ENCODE results near the gene POLR2F. TPM values are rescaled to one million over a fixed set of nuclear protein-coding genes. Genes with fewer than 3 reads are reported as not detected.

POLR2F gene
- total RNA-seq, 1 donor from 2014 or later = 24.7 TPM

DNA sequence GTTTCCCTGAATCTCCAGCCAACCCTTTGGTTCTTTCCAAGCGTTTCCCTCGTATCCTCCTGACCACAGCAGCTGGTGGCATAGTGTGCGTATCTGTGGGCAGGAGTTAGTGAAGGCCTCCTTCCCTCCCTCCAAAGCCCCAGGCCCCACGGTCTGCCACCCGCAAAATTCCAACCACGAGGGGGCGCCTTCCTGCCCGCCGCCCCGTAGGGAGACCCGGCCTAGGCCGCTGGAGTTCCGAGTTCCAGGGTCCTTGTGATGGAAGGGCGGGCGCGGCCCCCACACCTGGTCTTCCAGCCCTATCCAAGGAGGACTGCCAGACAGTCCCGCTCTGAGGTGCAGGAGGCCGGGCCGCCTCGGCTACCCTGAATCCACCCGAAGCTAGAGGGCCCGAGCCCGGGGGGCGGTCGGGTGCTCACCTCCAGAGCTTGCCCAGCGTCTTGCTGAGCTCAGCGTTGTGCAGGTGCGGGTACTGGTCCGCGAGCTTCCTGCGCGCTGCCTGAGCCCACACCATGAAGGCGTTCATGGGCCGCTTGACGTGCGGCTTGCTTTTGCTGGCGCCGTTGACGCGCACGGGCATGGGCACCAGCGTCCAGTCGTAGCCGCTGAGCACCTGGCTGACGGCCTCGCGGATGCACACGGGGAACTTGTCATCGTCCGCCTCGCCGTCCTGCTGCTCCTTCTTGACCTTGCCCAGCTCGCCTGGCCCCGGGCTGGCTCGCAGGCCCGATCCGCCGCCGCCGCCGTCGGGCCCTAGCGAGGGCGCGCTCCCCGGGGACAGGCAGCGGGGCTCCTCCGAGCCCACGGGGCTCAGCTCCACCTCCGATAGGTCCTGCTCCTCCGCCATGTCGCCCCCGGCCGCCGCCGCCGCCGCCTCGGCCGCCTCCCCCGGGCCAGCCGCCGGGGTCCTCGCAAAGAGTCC, 29.7 kb downstream of the POLR2F start:
- DNase-seq = no peak

DNA sequence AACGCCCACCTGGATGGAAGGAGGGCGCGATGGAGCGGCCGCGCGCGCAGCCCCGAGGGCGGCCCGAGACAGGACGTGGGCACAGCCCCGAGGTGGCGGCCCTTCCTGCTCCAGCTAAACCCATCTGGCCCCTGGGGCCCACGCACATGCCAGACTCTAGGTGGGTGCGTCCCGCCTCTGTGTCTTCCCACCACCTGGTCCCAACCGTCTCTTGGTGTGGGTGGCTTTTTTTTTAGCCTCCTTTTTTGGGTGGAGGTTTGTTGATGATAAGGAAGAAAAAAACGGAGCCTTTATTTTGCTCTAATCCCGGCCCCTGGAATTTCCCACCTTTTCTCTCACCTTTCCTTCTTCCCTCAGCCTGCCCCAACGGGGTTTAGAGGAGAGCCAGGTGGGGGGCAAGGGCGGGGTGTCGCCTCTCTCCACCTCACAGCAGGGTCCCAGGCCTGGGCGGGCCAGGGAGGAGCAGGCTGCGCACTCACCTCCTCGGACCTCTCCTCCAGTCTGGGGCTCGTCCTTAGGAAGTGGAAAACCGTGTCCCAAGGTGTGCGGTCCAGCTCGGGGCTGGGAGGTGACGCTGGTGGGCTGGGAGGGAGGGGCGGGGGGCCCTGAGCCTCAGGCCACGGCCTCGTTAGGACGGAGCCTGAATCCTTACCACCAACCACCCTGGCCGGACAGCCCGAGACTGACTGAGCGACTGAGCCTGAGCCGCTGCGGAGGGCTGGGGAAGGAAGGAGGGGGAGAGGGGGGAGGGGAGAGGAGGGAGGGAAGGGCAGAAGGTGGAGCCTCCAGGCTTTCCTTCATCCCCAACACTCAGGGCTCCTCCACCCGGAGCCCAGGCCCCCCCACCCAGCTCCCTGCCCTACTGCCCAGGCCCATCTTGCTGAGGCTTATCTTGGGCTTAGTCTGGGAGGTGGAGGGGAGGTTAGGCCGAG, 30.6 kb downstream of the POLR2F start, which contains the start of gene SOX10:
SOX10 (minus strand) TSS at position 696 of the 932 bp plus-strand sequence. CDS start 771 bp downstream, outside the sequence.
- DNase-seq = no peak

DNA sequence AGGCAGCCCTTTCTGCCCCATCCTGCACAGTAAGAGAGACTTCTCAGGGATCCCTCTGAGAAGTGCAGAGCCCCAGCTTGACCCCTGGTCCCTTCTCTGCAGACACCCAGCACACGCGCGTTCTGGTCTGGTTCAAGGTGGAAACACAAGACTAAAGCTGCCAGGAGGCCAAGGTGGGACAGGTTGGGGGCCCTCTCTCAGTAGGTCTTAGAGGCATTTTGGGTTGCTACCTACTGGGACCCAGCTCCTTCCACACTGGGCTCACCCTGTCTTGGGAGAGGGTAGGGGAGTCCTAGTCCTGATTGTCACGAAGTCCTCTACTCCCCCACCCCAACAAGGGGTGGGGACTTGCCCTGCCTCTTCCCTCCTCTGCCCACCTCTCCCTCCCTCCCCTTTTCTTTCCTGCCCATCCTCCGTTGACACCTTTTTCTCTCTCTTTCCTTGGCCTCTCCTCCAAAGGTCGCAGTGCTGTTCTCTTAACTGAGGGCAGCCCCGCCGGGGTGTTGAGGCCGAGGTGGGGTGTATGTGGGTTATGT, 31.6 kb downstream of the POLR2F start:
- no peak for DNase-seq

DNA sequence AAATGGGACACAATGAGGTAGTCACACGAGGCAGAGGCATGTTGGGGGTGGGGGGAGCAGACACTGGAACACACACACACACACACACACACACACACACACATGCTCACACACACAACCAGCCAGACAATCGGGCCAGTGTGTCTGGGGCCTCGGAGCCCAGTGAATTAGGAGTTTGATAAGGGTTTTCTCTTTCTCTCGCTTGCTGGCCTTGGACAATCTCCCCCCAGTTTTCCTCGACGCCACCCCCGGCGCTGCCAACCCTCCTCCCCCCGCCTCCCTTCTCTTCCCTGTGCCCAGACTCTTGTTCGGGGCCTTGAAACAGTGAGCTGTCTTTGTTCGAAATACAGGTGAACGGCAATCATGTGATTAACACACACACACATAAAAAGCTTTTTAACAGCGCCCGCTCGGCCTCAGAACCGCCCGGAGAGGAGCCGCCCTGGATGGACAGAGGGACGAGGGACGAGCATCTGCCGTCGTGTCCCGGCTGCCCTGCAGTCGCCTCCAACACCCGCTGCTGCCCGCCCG, 32.3 kb downstream of the POLR2F start:
- DNase-seq = no peak

DNA sequence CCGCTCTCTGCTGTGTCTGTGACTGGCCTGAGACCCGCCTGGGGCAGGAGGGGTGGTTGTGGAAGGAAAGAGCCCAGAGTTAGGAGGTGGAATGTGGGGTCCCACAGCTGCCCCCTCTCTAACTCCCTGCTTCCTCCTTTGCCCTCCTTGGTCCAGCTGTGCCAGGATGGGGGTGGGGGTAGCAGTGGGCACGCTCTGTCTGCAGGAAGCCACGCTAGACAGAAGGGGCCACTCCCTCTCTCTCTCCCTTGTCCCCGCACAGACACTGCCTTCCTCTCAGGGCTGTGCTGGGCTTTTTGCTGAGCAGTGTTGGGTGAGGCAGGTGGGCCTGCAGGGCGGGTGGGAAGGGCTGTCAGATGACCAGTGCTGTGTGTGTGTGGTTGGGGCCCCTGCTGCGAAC, 32.9 kb downstream of the POLR2F start:
- no peak for DNase-seq

DNA sequence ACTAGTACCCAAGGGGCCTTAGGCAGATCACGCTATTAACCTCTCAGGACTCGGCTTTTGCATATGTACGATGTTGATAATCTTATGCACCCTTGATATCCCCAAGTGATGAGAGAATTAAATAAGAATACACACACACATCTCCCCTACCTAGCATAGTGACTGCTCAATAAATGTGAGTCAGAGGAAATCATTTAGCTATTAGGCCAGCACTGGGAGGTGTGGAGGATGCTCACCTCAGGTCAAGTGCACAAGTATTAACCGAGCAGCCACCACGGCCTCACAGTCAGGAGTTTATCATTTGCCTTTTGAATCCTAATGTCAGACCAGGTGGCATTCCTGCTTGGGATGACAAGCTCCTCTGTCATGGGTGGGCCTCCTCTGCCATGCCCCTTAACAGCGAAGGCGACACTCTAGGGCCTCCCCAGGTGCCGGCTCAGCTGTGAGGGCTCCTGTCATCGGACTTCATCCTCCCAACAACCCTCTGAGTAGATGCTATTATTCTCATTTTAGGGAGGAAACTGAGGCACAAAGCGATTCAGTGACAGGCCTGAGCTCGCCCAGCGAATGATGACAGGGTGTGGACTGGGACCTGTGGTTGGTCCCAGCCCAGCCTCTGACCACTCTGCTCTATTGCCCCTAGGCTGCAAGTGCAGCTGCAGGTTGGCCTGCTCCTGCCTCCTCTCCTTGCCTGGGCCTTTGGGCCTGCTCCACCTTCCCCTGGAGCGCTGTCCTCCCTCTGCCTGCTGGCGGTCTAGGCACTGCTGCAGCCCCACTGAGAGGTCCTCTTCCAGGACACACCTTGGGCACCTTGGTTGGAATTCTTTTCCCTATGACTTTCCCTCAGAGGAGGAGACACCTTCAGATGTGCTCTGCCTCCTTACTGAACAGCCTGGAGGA, 35.9 kb downstream of the POLR2F start:
- DNase-seq = no peak

DNA sequence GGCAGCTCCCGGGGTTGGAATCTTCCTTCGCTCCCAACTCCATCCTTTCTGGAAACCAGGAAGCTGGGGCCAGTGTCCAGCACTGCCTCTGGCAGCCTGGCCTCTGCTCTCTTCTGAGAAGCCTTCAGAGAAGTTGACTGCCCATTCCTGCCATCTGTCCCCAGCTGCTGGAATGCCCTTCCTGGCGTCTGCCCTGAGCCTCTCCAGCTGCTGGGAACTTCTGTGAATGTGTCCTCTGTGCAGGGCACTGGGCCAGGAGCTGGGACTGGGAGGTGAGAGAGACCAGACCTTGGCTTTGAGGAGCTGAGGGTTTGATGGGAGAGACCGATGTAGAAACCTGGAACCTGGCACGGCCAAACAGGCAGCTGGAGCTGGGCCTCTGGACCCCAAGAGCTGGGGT, 36.8 kb downstream of the POLR2F start:
- peak; percentile 93 for DNase-seq

DNA sequence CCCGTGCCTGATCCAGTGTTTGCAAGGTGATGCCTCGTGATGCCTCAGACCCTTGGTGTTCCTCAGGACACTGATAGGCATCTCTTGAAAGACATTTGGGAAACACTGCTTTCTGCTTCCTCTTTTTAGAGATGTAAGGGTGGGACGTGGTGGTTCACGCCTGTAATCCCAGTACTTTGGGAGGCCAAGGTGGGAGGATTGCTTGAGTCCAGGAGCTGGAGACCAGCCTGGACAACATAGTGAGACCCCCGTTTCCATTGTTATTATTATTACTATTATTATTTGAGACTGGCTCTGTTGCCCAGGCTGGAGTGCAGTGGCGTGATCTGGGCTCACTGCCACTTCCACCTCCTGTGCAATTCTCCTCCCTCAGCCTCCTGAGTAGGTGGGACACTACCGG, 37.4 kb downstream of the POLR2F start:
- no peak for DNase-seq

DNA sequence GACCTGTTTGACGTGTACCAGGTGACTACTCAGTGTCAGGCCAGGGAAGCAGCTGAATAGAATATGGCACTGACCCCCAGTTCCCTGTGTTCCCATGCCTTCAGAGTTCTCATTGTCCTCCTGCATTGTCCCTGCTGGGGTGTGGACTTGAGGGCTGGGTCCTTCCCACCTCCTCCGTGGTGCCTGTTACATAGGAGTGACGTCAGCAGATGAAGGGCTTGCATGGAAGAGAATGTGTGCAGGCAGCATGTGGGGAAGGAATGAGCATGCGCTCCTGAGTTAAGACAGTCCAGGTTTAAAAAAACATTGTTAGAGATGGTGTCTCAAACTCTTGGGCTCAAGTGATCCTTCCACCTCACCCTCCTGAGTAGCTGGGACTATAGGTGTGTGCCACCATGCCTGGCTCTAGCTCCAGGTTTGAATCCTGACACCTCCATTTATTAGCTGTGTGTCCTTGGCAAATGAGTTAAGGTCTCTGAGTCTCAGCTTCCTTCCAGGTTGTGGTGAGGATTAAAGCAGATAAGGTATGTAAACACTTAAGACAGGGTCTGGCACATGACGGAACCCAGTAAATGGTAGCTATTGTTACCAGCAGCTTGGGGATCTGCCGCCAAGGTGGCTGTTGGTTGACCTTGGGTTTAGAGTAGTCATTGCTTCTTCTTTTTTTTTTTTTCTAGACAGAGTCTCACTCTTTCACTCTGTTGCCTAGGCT, 38.4 kb downstream of the POLR2F start:
- no peak for DNase-seq

DNA sequence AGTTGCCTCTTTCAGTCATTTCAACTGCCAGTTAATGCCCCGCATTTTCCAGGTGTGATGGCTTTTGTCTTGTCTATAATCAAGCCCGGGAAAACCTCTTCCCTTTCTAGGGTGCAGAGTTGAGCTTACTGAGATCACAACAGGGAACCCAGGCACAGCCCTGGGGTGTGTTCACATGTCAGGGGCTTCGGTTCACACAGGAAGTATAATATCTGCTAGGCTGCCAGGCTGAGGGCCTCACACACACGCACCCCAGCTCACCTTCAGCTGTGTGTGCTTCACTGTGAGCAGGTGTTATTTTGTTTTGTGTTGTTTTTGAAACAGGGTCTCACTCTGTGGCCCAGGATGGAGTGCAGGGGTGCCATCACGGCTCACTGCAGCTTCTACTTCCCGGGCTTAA, 40.5 kb downstream of the POLR2F start:
- DNase-seq = no peak

DNA sequence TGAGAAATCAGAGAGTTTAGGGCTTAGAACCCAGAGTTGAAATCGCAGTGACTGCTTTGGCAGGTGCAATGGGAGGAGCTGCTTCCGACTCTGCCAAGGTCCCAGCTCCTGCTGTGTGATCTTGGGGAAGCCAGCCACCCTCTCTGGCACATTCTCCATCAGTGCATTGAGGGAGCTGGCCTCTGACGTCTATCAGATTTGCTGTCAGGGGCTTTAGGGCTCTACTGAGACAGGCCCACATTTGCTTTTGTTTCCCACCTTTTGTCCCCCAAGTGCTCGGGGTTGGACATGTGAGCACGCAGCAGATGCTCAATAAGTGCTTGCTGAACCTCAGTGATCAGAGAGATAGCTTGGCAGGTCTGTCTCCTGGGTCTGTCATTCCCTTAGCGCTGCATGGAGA, 41.5 kb downstream of the POLR2F start:
- DNase-seq = no peak

DNA sequence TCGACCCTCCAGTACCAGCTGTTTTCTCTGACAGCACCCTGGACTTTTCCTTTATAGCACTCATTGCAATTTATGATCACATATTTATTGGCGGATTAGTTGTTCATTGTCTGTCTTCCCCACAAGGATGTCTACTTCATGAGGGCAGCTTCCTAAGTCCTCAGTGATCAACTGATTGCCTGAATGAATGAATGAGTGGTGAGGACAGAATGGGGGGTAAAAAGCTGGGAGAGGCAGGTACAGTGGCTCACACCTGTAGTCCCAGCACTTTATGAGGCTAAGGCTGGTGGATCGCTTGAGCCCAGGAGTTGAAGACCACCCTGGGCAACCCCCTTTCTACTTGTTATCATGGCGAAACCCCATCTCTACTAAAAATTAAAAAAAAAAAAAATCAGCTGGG, 42.0 kb downstream of the POLR2F start:
- no peak for DNase-seq

DNA sequence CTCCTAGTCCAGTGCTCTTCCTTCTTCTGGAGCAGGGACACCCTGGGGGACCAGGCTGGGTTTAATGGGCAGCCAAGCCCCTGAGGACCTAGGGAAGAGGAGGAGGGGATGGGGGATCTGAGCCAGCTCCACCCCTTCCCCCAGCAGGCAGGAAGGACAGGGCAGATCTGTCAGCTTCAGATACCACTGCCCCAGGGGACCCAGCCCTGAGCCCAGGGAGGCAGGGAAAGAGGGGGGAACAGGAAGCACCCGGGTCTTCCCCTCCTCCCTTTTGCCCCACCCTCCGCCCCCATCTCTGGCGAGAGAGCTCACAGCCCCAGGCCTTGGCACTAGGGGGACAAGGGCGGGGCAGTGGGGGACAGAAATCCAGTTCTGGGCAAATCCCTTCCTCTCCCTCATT, 42.6 kb downstream of the POLR2F start:
- no peak for DNase-seq

DNA sequence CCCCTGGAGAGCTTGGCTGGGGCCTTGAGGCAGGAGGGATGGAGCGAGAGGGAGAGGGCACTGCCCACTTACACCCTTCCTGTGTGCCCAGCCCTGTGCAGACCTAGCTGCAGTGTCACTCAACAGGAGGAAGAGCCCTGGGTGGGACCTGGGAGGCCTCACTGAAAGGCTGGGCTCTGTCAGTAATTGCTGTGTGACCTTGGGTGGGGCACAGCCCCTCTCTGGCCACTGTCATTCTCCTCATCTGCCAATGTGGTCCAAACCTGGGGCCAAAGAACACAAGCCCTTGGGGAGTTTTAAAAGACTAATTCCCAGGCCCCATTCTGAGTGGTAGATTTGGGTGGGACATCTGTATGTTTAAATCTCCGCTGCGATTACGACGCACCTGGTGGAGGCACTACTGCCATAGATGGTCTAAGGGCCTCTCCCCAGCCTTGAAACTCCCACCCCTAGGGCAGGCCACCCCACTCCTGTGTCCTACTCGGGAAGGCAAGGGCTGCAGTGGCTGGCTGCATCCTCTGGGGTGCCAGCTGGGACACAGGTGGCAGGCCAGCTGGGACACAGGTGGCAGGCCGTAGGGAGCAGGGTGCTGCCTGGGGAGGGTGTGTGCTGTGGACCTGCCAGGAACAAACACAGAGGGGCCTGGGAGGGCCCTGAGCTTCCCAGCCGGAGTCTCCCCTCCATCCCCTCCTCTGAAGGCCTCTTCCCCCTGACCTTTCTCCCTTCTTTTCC, 43.2 kb downstream of the POLR2F start:
- DNase-seq = no peak

DNA sequence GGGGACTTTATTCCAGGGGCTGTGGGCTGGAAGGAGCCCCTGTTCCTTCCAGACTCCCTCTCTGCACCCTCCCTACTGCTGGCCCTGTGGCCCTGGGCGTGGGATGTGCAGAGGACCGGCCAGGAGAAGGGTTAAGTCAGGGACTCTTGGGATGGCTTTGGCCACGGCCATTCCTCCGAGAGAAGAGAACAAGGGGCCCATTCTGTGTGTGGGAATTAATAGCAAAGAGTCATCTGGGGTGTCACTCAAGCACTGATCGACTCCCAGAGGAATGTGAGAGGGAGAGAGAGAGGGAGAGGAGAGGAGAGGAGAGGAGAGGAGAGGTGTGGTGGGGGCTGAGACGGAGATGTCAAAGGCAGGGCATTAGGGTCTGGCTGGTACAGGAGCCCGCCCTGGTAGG, 45.0 kb downstream of the POLR2F start:
- DNase-seq = peak; percentile 45

DNA sequence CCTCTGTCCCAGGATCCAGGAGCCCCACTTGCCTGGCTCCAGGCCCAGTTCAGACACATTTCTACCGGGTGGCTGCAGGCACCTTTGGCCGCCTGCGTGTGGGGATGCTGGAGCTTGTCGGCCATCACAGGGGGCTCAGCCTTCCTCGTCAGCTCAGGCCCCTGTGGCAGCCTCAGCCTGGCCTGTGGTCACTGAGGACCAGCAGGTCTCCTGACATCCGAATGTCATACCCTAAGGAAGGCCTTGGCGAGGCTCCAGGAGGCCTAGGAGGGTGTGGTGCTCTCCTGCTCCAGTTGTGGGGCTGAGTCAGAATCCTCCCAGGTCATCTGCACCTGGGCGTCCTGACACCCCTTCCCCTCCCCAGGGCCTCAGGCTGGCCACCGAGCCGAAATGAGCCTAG, 45.7 kb downstream of the POLR2F start:
- DNase-seq = no peak

DNA sequence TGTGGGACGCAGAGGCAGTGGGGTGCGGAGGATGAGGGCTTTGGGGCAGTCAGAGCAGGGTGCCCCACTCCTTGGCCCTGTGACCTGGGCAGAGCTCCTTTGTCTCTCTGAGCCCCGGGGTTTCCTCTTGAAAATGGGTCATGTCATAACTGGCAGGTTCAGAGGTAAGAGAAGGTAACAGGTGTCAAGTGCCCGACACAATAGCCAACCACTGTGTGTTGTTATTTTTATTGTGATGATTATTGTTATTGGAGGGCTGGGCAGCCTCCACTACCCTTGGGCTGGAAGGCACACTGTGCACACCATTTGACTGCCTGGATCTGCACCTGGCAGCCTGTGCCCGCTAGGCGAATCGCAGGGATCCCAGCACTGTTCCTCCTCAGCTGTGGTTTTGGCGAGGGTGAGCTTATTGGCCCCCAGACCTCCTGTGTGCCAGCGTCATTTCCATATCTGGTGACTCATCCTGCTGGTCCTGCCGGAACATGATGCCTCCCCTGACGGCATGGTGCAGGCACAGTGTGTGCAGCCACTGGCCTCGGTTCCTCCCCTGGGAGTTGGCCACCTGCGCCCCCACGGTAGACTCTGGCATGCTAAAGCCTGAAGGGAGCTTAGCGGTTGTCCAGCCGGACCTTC, 46.3 kb downstream of the POLR2F start:
- DNase-seq = peak; percentile 81

DNA sequence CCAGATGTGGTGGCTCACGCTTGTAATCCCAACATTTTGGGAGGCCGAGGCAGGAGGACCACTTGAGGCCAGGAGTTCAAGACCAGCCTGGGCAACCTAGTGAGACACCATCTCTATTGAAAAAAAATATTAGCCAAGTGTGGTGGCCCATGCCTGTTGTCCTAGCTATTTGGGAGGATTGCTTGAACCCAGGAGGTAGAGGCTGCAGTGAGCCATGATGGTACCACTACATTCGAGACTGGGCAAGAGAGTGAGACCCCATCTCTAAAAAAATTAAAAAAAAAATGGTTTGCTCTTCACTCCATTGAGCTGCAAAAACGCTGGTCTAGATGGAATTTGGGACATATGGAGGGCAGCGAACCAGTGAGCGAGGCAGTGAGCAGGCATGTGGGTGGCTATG, 52.4 kb downstream of the POLR2F start:
- no peak for DNase-seq

DNA sequence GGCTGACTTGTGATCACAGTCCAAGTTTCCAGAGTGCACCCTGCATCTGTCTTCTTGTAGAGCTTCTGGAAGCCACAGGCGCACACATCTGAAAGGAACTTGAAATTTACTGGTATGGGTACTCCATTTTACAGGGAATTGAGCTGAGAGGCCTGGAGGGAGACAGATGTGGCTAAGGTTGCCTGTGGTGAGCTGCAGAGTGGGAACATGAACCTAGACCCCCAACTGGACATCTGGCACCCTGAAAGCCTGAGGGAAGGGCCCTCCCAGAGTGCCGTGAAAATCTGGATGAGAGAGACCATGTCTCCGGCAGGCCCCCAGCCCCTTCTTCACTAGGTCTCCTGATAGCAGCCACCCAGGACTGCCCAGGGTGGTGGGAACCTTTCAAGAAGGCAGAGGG, 53.4 kb downstream of the POLR2F start:
- DNase-seq = no peak
